HG03457 (cell line): Measurements from ENCODE around the gene OMG.
"Not testable (repeated sequence)": the region's sequence is repeated elsewhere in the genome, so short reads cannot be mapped to it uniquely, and the experiment has no call there.

Experiments used
- ATAC-seq: cut with Tn5 transposase; IDR thresholded peaks from one replicate; pipeline ENCODE4 v1.9.1; 2021; ENCODE audit warnings: moderate number of reproducible peaks; ENCODE audit not compliant: unreplicated experiment

OMG gene

GRCh38 chr17:31308372-31309334, 11.6 kb upstream of the OMG start:
- no peak for ATAC-seq

- no peak for ATAC-seq
Measured at GRCh38 chr17:31307640-31308039, 10.6 kb upstream of the OMG start.

- no peak for ATAC-seq
Measured at GRCh38 chr17:31299624-31300023, 2.6 kb upstream of the OMG start.

- no peak for ATAC-seq
Measured at GRCh38 chr17:31296142-31296541, 897 bp downstream of the OMG start.

- no peak for ATAC-seq
Measured at GRCh38 chr17:31295489-31295871, 1.6 kb downstream of the OMG start.

- no peak for ATAC-seq
Measured at GRCh38 chr17:31294820-31295488, 2.1 kb downstream of the OMG start.

- ATAC-seq = no peak
Measured at GRCh38 chr17:31294231-31294630, 2.8 kb downstream of the OMG start.

- no peak for ATAC-seq
Measured at GRCh38 chr17:31293581-31293980, 3.5 kb downstream of the OMG start.

- no peak for ATAC-seq
Measured at GRCh38 chr17:31291820-31292219, 5.2 kb downstream of the OMG start.

GRCh38 chr17:31289790-31290189, 7.2 kb downstream of the OMG start:
- ATAC-seq = no peak

GRCh38 chr17:31287932-31288331, 9.1 kb downstream of the OMG start:
- not testable (repeated sequence) for ATAC-seq

GRCh38 chr17:31286587-31286986, 10.5 kb downstream of the OMG start:
- ATAC-seq = no peak

GRCh38 chr17:31283841-31284240, 13.2 kb downstream of the OMG start:
- no peak for ATAC-seq

GRCh38 chr17:31281061-31281460, 16.0 kb downstream of the OMG start:
- no peak for ATAC-seq

- ATAC-seq = no peak
Measured at GRCh38 chr17:31279401-31279800, 17.6 kb downstream of the OMG start.

GRCh38 chr17:31275116-31275515, 21.9 kb downstream of the OMG start:
- ATAC-seq = no peak

- ATAC-seq = no peak
Measured at GRCh38 chr17:31274252-31274651, 22.8 kb downstream of the OMG start.

GRCh38 chr17:31273516-31273915, 23.5 kb downstream of the OMG start:
- no peak for ATAC-seq

GRCh38 chr17:31272803-31273202, 24.2 kb downstream of the OMG start:
- no peak for ATAC-seq

GRCh38 chr17:31272236-31272635, 24.8 kb downstream of the OMG start:
- ATAC-seq = no peak

GRCh38 chr17:31269578-31269983, 27.5 kb downstream of the OMG start:
- no peak for ATAC-seq

- no peak for ATAC-seq
Measured at GRCh38 chr17:31269036-31269577, 27.9 kb downstream of the OMG start.
